Activated CD4-positive, alpha-beta T cell treated with anti-CD3 and anti-CD28 coated beads, Interleukin-2, amount 50 U/mL, for 16 hours (primary cell): ENCODE measurements around the gene R3HDM2.

Experiments
- DNase-seq: peaks from one replicate; pipeline ENCODE4 v3.0.0-alpha.2; 2020

Gene R3HDM2

DNA sequence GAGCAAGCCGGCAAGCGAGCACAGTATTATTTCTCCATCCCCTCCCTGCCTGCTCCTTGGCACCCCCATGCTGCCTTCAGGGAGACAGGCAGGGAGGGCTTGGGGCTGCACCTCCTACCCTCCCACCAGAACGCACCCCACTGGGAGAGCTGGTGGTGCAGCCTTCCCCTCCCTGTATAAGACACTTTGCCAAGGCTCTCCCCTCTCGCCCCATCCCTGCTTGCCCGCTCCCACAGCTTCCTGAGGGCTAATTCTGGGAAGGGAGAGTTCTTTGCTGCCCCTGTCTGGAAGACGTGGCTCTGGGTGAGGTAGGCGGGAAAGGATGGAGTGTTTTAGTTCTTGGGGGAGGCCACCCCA is 218.2 kb downstream of the R3HDM2 start:
- no peak for DNase-seq

GRCh38 chr12:57211791-57212700 is 218.8 kb downstream of the R3HDM2 start:
- DNase-seq: no peak

DNA sequence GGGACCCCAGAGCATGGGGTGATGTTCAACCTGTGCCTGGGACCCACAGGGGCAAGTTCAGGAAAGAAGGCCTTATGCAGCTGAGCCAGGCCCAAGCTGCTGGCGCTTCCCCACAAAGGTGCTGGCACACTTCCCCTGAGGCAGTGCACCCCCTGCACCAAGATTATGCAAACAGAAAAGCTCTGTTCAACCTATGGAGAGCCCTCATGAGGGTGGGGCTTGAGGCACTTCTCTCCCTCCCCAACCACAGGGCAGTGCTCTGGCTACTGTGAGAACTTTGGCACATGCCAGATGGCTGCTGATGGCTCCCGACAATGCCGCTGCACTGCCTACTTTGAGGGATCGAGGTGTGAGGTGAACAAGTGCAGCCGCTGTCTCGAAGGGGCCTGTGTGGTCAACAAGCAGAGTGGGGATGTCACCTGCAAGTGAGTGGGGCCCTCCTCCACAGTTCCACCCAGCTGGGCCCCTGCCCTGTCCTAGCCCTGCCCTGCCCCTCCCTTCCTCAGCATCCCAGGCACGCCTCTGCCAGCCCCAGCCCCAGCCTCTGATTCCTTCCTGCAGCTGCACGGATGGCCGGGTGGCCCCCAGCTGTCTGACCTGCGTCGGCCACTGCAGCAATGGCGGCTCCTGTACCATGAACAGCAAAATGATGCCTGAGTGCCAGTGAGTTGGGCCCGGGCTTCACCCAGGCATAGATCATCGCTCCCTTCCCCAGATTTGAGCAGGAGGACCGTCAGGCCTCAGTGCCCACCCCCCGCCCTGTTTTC is 219.7 kb downstream of the R3HDM2 start:
- DNase-seq: no peak

- no peak for DNase-seq
These were observed 220.4 kb downstream of the R3HDM2 start for GRCh38 chr12:57210461-57210860.

DNA sequence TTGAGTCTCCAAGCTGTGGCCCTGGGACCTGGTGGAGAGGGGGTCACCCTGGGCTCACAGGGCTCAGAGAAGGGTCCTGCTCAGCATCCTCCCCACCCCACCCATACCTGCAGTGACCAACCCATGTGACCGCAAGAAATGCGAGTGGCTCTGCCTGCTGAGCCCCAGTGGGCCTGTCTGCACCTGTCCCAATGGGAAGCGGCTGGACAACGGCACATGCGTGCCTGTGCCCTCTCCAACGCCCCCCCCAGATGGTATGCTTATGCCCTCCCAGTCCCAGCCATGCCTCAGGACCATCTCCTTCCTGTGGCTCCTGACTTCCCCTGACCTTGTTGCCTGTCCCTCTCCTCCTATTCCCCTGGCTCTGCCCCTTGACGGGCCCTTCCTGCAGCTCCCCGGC is 220.9 kb downstream of the R3HDM2 start:
- no peak for DNase-seq

DNA sequence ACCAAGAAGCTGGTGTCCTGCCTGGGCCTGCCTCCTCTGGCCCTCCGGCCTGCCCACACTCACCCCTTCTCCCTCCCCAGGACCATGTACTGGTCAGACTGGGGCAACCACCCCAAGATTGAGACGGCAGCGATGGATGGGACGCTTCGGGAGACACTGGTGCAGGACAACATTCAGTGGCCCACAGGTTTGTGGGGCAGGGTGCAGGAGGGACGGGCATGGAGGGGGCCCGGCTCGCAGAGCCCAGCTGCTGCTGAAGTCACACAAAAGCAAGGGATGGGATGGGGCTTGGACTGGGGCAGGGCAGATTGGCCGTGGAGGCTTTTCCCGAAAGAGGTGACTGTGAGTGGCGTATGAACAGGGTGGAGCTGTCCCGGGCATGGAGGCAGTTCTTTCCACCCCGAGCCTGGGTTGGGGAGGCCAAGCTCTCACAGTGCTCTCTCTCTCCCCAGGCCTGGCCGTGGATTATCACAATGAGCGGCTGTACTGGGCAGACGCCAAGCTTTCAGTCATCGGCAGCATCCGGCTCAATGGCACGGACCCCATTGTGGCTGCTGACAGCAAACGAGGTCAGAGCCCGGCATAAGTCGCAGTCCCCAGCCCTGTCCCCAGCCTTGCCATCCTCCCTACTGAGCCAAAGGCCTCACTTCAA is 222.1 kb downstream of the R3HDM2 start:
- no peak for DNase-seq

DNA sequence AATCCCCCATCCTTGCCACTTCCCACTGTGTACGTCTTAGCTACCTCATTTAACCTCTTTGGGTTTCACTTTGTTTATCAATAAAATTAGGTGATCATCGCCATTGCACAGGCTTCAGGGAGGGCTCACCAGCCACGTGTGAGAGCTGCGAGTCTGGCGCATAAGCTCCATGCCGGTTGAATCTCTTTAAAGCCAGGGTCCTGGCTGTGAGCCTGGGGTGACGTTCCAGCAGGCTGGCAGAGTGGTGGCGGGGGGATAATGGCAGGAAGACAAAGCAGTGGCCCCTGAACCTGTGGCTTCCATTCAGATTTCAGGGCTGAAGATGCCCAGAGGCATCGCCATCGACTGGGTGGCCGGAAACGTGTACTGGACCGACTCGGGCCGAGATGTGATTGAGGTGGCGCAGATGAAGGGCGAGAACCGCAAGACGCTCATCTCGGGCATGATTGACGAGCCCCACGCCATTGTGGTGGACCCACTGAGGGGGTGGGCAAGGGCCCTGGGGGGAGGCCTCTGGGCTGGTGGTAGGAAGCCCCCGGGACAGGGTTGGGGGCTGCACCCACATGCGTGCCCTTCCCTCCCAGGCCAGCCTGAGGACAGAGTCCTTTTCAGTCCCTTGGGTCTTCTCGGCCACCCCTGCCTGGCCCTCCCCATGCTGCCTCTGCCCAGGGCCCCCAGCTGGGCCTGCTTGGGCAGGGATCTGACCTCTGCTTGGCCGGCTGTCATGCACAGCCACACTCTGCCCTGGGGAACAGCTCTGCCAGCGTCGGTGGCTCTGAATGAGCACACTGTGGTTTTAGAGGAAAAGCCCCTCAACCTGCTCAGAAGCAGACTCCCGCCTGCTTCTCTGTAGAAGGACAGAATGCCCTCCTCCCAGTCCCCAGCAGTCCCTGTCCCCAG is 222.9 kb downstream of the R3HDM2 start:
- DNase-seq: no peak

DNA sequence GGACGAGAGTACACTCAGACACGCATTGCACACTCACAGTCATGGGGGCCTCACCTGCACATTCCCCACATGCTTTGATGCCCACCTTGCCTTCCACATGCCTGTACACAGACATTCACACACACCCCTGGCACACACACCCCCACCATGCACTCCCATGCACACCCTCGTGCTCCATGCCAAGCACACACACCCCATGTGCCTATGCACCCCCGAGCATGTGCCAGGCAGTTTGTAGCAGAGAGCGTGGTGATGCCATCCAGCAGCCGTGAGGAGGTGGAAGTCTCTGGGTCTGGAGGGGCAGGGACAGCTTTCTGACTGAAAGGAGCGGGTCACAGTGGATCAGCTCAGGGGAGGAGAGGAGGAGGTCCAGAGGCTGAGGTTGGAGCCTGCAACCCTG is 224.9 kb downstream of the R3HDM2 start:
- no peak for DNase-seq

DNA sequence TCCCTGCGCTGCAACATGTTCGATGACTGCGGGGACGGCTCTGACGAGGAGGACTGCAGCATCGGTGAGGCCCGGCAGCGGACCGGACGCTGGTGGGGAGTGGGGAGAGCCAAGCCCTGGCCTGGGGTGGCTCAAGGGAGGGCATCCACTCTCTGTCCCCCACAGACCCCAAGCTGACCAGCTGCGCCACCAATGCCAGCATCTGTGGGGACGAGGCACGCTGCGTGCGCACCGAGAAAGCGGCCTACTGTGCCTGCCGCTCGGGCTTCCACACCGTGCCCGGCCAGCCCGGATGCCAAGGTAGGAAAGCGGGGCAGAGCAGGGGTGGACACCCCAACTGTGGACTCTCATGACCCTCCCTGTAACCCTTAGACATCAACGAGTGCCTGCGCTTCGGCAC is 225.7 kb downstream of the R3HDM2 start:
- no peak for DNase-seq

GRCh38 chr12:57204454-57204853 is 226.4 kb downstream of the R3HDM2 start:
- DNase-seq: no peak

DNA sequence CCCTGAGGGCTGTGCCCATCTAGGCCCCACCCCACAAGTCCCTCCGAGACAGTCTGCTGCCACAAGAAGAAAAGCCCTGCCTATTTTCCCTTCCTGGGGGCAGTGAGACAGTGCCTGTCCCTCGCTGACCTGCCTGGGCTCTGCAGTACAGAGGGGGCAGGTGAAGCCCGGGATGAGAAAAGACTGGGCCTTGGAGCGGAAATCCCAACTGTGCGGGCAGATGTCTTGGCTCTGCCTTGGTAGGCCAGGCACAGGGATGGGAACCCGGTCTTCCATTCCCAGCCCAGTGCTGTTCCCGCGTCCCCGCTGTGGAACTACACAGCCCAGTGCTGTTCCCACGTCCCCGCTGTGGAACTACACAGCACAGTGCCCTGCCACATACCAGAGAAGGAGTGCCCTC is 227.1 kb downstream of the R3HDM2 start:
- no peak for DNase-seq
